ENCODE data around the gene ADIPOR2. TPM values are rescaled to one million over a fixed set of nuclear protein-coding genes. Genes with fewer than 3 reads are reported as not detected.

The ADIPOR2 gene
- total RNA-seq, 4 donors from 2014 or later, result 75.1 to 119 (median 93.4) TPM

GRCh38 chr12:1646569-1647284, 44.1 kb upstream of the ADIPOR2 start:
- TF ChIP-seq CTCF (IDR thresholded peaks at IDR 0.05), result no peak
- no peak for ATAC-seq (ENCODE audit: low FRiP score)
- no peak for DNase-seq (ENCODE audit: low spot score)

- DNase-seq (ENCODE audit: low spot score) (no peak), ATAC-seq (ENCODE audit: low FRiP score) (no peak)
- no peak for TF ChIP-seq CTCF (IDR thresholded peaks at IDR 0.05)
These were observed 43.6 kb upstream of the ADIPOR2 start for GRCh38 chr12:1647285-1647669.

DNA sequence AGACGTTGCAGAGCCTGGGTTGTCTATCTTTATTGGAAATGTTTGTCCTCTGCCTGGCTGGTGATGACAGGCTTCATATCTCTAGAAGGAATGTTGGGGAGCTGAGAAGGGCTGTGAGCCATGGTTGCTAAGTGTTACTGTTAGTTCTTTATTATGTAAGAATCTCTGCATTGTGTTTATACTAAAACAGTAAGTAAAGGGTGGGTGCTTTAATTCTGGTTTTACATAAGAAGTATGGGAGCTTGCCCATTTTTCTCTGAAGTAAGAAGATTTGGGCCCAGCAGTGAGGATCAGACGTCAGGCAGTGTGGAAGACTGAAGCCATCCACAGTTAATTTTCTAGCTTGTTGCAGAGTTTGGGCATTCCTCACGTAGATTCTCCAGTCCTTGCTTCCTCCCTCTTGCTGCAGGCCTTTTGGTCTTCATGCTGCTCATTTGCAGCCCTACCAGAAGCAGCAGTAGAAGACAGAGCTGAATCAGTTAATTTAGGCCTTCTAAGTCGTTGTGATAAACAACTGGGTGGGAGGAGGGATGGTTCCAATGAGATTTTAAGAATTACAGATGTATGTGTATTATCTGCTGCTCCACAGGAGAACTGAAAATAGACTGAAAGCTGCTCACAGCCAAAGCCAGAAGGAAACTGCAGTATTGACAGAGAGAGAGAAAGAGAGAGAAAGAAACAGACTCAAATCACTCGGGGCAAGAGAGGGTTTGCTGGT, 40.5 kb upstream of the ADIPOR2 start:
- DNase-seq (ENCODE audit: low spot score), result no peak
- ATAC-seq (ENCODE audit: low FRiP score), result no peak
- TF ChIP-seq CTCF (IDR thresholded peaks at IDR 0.05), result no peak

GRCh38 chr12:1650978-1651361, 39.9 kb upstream of the ADIPOR2 start:
- ATAC-seq (ENCODE audit: low FRiP score) (no peak), DNase-seq (ENCODE audit: low spot score) (no peak)
- TF ChIP-seq CTCF (IDR thresholded peaks at IDR 0.05), result no peak

GRCh38 chr12:1651946-1652345, 38.9 kb upstream of the ADIPOR2 start:
- no peak for TF ChIP-seq CTCF (IDR thresholded peaks at IDR 0.05)
- DNase-seq (ENCODE audit: low spot score) (no peak), ATAC-seq (ENCODE audit: low FRiP score) (no peak)

DNA sequence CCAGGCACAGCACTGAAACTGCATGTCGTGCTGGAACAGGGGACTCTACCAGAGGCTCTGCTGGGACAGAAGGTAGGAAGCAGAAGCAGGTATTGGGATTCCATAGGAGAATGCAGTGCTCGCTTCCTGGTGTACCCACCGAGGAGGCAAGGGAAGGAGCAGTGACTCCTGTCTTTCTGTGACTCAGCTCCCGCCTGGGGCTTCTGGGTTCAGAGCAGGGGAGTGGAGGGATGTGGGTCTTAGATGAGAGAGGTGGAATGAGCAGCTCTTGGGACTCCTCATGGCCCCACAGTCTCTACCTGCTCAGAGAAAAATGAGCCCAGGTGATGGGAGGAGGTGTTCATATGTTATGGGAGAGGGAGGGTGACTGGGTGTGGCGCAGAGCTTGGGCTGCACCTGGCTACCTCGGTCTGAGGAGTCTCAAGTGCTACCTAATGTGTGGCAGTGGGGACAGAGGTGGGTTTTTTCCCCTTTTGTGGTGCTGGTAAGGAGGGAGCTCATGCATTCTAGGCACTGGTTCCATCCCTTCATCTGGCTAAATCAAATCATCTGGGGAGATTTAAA, 35.6 kb upstream of the ADIPOR2 start:
- no peak for ATAC-seq (ENCODE audit: low FRiP score)
- DNase-seq (ENCODE audit: low spot score), result no peak

More for the DNA sequence above, 35.6 kb upstream of the ADIPOR2 start:
- no peak for TF ChIP-seq CTCF (IDR thresholded peaks at IDR 0.05)
